Endothelial cell (in vitro differentiated cells): ENCODE results near the gene SERPINB1. TPM values are rescaled to one million over a fixed set of nuclear protein-coding genes. Genes with fewer than 3 reads are reported as not detected.

Source experiments
- DNase-seq: peaks from one replicate; pipeline ENCODE4 v3.0.0; 2021; ENCODE audit warnings: low spot score
- H3K27ac Mint-ChIP-seq: one replicate; pipeline ENCODE4 v1.8.0; 2021; ENCODE audit warnings: mixed read lengths, inconsistent platforms; ENCODE audit not compliant: unreplicated experiment
- H3K27me3 Mint-ChIP-seq: one replicate; pipeline ENCODE4 v1.8.0; 2021; ENCODE audit warnings: mild to moderate bottlenecking, moderate library complexity, mixed read lengths, inconsistent platforms; ENCODE audit not compliant: unreplicated experiment
- H3K36me3 Mint-ChIP-seq: one replicate; pipeline ENCODE4 v1.8.0; 2021; ENCODE audit warnings: mild to moderate bottlenecking, low read depth, mixed read lengths, inconsistent platforms; ENCODE audit not compliant: unreplicated experiment
- H3K4me1 Mint-ChIP-seq: one replicate; pipeline ENCODE4 v1.8.0; 2021; ENCODE audit warnings: mild to moderate bottlenecking, mixed read lengths, inconsistent platforms; ENCODE audit not compliant: unreplicated experiment
- H3K4me3 Mint-ChIP-seq: one replicate; pipeline ENCODE4 v1.8.0; 2021; ENCODE audit warnings: mild to moderate bottlenecking, mixed read lengths, inconsistent platforms; ENCODE audit not compliant: unreplicated experiment
- H3K9me3 Mint-ChIP-seq: one replicate; pipeline ENCODE4 v1.8.0; 2021; ENCODE audit warnings: mixed read lengths, inconsistent platforms; ENCODE audit not compliant: unreplicated experiment
- CTCF ChIP-seq: fragments of 200-600 bp; sonication (generic); IDR thresholded peaks from one replicate; pipeline ENCODE4 v1.5.0; 2021; ENCODE audit warnings: antibody characterized with exemption; ENCODE audit not compliant: unreplicated experiment
- total RNA-seq: library from RNA; stranded (reverse); fragmentation: NEBNext Ultra II Directional; extraction: Animal tissue kit (Norgen Biotek cat#: 25700); gene quantifications from one replicate; pipeline ENCODE4 v1.2.1, GENCODE V29; 2021; ENCODE audit not compliant: unreplicated experiment

Gene SERPINB1
- total RNA-seq, 1 donor from 2014 or later: 16.6 TPM

GRCh38 chr6:2807342-2808090 lies 34.1 kb downstream of the SERPINB1 start:
- peak overlapping the region; percentile 96 for H3K27ac Mint-ChIP-seq

GRCh38 chr6:2806644-2807043 lies 35.0 kb downstream of the SERPINB1 start:
- no peak for DNase-seq
- H3K4me3 Mint-ChIP-seq: no peak overlapping the region
- H3K27me3 Mint-ChIP-seq: peaks cover 3% of the 10 kb centered on the region
- peaks cover 54% of the 10 kb centered on the region for H3K4me1 Mint-ChIP-seq
- H3K36me3 Mint-ChIP-seq: peaks cover 4% of the 10 kb centered on the region
- no peak for TF ChIP-seq CTCF
- H3K9me3 Mint-ChIP-seq: no peaks in the 10 kb centered on the region
- H3K27ac Mint-ChIP-seq: peak overlapping the region; percentile 96

More at GRCh38 chr6:2807342-2808090, 34.1 kb downstream of the SERPINB1 start:
- peak; percentile 25 for DNase-seq
- Mint-ChIP-seq H3K4me1 (peaks cover 56% of the 10 kb centered on the region), H3K4me3 (peak overlapping the region; percentile 4), H3K36me3 (peaks cover 4% of the 10 kb centered on the region), H3K27me3 (peaks cover 3% of the 10 kb centered on the region), H3K9me3 (no peaks in the 10 kb centered on the region)
- no peak for TF ChIP-seq CTCF

GRCh38 chr6:2805031-2805430 lies 36.6 kb downstream of the SERPINB1 start:
- Mint-ChIP-seq H3K27me3 (peaks cover 3% of the 10 kb centered on the region), H3K27ac (peak overlapping the region; percentile 45), H3K4me3 (no peak overlapping the region), H3K36me3 (peaks cover 8% of the 10 kb centered on the region), H3K9me3 (no peaks in the 10 kb centered on the region), H3K4me1 (peaks cover 56% of the 10 kb centered on the region)
- no peak for DNase-seq
- TF ChIP-seq CTCF: no peak

GRCh38 chr6:2804516-2804915 lies 37.1 kb downstream of the SERPINB1 start:
- H3K4me3 Mint-ChIP-seq: no peak overlapping the region
- no peaks in the 10 kb centered on the region for H3K9me3 Mint-ChIP-seq
- no peak for DNase-seq
- peaks cover 56% of the 10 kb centered on the region for H3K4me1 Mint-ChIP-seq
- peaks cover 14% of the 10 kb centered on the region for H3K36me3 Mint-ChIP-seq
- peaks cover 3% of the 10 kb centered on the region for H3K27me3 Mint-ChIP-seq
- H3K27ac Mint-ChIP-seq: no peak overlapping the region
- no peak for TF ChIP-seq CTCF

- H3K36me3 Mint-ChIP-seq: peaks cover 15% of the 10 kb centered on the region
- no peak overlapping the region for H3K4me3 Mint-ChIP-seq
Observed at GRCh38 chr6:2803731-2804429, 37.8 kb downstream of the SERPINB1 start.

More at GRCh38 chr6:2803731-2804429, 37.8 kb downstream of the SERPINB1 start:
- peaks cover 54% of the 10 kb centered on the region for H3K4me1 Mint-ChIP-seq
- no peak for DNase-seq
- peaks cover 3% of the 10 kb centered on the region for H3K27me3 Mint-ChIP-seq
- no peaks in the 10 kb centered on the region for H3K9me3 Mint-ChIP-seq
- no peak overlapping the region for H3K27ac Mint-ChIP-seq
- no peak for TF ChIP-seq CTCF
